T-helper 1 cell (primary cell): ENCODE measurements around the gene NCCRP1.

Source experiments
- DNase-seq, 5 donors: peaks; one replicate each; pipeline ENCODE4 v3.0.0-alpha.2; 2012 to 2020

NCCRP1 gene

DNA sequence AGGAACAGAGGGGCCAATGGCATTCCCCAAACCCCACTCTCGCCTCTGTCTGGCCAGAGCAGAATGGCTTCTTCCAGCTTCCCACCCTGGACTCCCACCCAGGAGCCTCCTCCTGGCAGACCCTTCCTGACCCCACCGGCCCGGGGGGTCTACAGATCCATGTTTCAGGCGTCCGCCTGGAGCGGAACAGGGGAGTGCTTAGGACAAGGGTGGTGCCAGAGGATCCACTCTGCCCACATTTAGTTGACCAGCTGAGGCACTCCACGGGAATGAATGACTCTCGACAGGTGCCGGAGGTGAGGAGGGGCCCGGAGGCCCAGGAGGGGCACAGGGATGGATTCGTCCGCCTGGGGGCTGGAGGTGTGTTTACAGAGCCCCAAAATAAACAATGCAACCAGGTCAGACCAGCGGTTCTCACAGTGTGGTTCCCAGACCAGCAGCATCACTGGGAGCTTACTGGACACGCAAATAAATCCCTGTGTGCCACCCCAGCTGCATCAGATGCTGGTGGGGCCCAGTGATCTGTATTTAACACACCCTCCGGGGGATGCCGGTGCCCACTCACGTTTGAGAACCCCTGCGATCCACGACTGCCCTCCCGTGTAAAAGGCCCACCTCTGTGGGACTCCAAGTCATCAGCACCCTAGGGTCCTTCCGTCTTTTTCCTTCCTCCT lies 15.1 kb upstream of the NCCRP1 start:
- no peak for DNase-seq

DNA sequence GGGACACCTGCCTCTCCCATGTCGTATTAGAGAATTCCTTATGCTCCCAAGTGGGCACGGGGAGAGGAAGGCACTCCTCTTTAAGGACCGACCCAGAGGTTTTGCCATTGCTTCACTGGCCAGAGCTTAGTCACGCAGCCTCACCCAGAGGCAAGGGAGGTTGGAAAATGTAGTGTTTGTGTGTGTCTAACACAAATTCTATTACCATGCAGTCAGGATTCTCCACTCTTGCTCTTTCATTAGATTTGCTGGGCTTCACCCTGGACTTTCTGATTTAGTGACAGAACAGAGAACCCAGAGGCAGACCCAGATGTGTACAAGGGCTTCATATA lies 14.6 kb upstream of the NCCRP1 start:
- DNase-seq: no peak

DNA sequence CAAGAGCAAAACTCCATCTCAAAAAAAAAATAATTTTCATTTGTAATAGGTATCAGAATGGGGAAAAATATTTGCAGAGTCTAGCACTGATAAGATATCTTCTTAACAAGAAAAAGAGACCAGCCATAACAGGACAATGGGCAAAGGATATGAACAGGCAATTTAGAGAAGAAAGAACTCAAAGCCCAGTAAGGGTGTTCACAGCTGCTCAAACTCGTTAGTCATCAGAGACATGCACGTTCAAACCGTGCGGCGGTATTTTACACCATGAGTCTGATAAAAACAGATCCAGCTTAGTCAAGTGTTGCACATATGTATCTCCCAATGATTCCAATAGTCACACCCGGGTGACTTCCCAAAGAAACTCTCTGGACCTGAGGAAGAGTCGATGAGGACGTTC lies 13.7 kb upstream of the NCCRP1 start:
- DNase-seq: no peak

DNA sequence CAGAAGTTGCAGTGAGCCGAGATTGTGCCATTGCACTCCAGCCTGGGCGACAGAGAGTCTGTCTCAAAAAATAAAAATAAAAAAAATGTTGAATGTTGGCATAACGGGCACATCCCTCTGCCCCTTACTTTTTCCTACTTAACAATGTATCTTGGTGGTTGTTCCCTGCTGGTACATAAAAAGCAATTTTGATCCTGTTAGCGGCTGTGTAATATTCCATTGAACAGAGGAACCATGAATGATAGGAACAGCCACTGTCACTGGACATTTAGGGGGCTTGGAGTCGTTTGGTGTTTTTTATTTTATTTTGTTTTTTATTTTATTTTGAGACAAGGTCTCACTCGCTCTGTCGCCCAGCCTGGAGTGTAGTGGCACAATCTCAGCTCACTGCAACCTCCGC lies 10.4 kb upstream of the NCCRP1 start:
- no peak for DNase-seq

DNA sequence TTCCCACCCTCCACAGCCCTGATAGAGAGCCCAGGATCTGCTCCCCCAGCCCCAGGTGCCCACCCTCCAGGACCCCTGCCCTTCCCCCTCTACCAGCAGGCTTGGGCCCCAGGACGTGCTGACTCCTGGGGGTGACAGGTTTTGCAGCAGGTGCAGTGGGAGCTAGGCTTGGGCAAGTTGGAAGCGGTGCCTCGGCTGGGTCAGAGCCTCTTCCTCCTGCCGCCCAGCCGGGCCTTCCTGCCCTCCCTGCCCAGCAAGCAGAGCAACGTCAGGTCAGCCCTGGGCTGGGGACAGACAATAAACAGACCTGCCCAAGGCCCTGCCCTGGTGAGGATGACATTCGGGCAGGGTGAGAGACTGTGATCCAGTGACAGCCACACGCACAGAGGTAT lies 9.2 kb upstream of the NCCRP1 start:
- DNase-seq: no peak

DNA sequence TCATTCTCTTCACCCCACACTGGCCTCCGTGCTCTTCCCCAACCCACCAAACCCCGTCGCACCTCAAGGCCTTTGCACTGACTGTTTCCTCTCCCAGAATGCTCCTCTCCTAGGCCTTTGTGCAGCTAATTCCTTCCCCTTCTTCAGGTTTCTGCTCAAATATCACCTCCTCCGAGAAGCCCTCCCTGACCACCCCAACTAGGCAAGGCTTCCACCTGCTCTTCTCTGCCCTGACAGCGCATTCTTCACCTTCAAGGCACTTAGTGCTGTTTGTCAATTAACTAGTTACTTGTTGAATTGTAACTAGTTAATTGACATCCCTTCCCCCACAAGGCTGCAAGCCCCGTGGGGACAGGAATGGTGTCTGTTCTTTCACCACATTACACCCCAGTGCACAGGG lies 7.8 kb upstream of the NCCRP1 start:
- DNase-seq: no peak

DNA sequence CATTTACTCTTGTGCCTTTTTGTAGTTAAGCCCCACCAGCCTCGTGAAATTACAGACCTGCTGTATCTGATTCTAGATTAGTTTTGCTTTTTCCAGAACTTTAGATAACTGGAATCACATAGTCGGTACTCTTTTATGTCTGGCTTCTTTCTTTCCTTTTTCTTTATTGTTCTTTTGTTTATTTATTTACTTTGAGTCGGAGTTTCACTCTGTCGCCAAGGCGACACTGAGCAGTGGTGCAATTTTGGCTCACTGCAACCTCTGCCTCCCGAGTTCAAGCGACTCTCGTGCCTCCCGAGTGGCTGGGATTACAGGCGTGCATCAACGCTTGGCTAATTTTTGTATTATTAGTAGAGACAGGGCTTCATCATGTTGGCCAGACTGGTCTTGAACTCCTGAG lies 6.0 kb upstream of the NCCRP1 start:
- DNase-seq: no peak

DNA sequence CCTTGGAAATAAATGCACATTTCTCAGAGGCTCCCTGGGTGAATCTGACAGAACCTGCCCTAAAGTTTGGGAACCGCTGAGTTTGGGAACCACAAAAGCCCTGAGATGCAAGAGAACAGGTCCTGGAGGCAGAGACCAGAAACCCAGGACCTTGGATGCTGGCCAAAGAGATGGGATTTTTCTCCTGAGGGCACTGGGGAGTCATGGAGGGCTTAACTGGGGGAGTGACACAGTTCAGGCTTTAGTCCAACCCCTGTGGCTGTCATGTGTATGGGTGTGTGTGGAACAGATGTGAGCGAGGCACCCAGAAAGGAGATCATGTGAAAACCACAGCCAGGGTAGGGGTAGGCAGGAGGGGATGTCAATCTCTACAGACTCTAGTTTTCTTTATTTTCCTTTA lies 3.9 kb upstream of the NCCRP1 start:
- no peak for DNase-seq

DNA sequence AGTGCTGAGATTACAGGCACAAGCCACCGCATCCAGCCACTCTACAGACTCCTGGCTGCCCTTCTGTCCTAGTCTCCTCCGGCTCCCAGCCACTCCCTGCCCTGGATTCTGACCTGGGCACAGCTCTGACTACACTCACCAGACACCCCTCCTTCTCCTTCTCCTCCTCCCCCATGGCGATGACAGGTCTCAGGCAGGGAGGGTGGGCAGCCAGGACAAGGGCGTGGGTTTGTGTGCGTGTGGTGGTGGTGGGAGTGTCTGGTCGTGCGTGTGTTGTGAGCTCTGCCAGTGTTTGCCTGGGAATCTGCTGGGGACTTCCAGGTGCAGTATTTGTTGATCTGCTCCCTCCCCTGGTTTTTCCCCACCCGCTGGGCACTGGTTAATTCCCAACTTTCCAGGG lies 3.0 kb upstream of the NCCRP1 start:
- no peak for DNase-seq

DNA sequence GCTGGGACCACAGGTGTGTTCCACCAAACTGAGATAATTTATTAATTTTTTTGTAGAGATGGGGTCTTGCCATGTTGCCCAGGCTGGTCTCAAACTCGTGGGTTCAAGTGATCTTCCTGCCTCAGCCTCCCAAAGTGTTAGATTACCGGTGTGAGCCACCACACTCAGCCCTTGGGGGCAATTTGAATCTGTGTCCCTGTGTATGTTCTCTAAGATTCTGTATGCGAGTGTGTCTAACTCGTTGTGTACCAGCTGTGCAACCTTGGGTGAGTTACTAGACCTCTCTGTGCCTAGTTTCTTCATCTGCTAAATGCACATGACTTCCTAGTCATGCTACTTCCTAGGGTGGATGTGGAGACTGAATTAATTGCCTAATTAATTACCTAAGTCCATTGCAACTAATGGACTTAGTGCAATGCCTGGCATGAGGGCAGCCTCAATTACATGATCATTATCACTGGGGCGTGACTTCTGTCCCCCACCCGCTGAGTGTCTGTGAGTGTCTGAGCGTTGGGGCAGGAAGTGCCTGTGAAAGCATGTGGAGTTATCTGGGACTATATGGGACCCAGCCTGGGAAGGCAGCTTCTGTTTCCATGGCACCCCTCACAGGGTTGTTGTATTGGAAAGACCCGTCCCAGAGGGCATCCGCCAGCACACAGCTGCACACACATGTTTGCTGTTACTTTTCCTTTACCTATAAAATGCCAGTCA lies 1.8 kb upstream of the NCCRP1 start:
- no peak for DNase-seq

DNA sequence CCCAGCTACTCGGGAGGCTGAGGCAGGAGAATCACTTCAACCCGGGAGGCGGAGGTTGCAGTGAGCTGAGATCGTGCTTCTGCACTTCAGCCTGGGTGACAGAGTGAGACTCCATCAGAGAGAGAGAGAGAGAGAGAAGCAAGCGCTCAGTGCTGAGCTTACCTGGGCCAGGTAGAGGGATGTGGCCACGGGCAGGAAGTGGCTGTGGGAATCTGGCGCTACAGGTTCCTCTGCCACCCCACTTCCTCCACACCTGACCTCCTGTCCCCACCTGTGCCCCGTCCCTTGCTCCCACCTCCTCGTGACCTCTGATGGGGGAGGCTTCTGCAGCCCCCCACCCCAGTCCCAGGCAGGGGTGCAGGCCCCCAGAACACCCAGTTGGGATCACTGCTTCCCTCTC lies 1.0 kb upstream of the NCCRP1 start:
- DNase-seq: no peak

DNA sequence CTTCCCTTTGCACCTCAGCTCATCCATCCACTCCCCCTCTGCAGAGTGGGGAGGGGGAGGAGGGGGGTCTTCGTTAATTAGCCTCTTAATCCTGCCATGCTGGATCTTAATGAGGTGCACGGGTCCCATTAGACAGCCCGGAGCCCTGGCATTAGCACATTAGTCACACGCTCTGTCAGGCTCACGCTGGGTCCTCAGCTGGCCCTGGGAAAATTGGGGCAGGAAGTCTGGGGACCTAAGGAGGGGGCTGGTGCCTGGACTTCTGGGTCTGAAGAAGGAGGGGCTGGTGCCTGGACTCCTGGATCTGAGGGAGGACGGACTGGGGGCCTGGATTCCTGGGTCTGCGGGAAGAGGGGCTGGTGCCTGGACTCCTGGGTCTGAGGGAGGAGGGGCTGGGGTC lies 444 bp upstream of the NCCRP1 start:
- no peak for DNase-seq

DNA sequence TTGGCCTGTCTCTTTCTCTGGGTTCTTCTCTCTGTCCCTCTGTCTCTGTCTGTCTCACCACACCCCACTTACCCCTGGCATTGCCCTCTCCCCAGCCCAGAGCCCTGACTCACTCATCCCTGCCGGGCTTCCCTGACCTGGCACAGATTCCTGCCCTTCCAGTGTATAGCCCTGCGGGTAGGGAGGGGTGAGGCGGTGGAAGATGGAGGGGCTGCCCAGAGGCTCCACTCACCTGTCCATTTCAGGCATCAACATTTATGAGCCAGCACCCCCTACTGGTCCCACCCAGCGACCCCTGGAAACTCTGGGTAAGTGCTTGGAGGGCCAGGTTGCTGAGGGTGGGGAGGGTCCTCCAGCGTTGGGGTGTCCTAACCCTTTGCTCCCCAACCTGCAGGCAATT lies 1.0 kb downstream of the NCCRP1 start:
- DNase-seq: no peak

DNA sequence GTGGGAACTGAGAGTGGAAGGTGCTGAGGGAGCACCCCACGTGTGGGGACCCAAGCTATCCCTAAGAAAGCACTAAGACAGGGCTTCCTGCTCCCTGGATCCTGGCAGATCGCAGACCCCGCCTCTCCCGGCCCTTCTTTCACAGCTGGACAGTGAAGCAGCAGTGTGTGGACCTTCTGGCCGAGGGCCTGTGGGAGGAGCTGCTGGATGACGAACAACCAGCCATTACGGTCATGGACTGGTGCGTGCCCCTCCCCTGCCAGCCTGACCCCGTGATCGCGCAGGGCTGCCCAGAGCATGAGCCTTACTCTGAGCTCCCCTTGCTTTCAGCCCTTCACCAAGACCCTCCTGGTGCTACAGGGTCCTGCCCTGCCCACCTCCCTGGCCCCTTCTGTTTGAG lies 2.3 kb downstream of the NCCRP1 start:
- no peak for DNase-seq

DNA sequence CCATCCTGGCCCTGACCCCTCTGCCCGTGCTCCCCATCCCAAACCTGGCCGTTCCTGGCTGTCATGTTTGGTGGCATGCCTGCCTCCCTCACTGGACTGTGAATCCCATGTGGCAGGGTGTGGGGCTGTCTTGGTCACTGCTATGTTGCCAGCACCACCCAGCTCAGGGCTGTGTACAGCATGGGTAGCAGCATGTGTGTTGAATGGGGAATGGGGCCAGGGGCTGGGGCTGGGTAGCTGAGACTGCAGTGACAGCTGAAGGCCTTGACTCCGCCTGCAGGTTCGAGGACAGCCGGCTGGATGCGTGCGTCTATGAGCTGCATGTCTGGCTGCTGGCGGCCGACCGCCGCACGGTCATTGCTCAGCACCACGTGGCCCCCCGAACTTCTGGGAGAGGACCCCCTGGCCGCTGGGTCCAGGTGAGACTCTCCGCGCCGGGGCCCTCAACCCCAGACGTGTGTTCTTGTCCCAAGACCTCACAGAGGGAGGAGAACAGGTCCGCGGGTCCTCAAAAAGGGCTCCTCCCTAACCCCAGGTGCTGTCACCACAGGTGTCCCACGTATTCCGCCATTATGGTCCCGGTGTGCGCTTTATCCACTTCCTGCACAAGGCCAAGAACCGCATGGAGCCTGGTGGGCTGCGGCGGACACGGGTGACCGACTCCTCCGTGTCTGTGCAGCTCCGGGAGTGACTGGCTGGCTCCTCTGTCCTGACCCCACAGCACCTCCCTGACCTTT lies 3.5 kb downstream of the NCCRP1 start:
- DNase-seq: no peak

DNA sequence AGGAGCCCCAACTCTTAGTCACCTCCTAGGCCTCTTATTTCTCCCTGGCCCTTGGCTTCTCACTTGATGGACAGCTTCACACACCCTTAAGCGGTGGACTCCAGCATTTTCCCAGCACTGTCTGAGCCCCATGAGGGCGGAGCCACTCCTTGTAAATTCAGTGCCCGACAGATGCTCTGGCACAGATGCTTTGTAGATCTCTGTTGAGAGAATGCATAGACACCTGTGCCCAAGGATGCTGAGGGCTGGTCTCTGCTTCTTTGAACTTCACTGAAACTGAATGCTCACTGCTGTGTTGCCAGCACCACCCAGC lies 4.0 kb downstream of the NCCRP1 start:
- no peak for DNase-seq

DNA sequence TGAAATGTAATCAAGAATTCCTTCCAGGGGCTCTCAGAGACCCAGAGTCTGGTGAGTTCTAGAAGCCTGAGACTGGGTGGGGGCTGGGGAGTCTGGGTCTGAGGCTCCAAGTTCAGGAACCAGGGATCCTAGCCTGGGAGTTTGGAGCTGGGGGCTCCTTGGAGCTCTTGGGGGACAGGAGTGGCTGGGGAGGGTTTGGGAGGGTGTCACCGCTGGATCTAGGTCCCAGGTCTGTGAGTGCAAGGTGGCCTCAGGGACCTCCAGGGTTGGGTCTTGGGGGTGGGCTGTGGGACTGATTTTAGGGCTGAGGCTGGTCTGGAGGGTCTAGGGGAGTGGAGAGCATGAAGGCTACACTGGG lies 6.2 kb downstream of the NCCRP1 start:
- DNase-seq: no peak

DNA sequence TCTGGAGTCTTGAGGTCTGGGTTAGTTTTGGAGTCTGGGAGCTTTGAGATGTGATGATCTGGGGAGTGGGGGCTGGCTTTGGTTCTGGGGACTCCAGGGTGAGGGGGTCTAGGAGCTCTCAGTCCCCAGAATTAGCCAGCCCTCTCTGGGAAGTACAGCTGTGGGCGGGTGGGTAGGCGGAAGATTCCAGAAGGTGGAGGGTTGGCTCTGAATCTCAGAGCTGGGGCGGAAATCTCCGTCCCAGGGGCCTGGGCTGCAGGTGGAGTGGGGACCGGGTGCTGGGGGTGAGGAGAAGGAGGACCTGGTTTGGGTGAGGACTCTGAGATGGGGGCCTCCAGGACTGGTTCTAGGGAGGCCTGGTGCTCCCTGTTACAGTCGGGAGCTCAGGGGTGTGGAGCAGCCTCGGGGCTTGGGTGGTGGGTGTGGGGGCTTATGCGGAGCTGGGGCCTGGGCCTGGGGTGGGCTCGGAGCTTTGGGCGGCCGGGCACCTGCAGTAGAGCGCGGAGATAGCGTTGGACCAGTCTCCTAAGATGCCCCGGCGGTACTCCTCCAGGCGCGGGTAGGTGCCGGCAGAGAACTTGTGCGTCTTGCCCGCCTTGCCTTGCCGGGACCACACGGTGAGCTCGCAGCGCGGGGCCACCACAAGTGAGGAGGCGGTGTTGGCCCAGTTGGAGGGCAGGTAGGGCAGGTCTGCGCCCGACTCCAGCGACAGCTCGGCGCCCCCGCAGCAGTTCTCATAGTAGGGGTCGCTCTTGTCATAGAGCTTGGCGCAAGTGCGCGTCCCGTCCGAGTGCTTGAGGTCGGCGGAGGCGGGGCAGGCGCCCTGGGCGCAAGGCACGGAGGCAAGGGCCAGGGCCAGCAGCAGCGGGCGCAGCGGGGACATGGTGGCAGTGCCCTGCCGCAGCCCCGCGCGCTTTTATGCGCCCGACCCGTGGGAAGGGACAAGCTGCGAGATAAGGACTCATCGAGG lies 6.9 kb downstream of the NCCRP1 start, which contains the start of gene SYCN:
Gene SYCN, minus strand, starts transcription at position 892 of the 970 bp plus-strand sequence. Its CDS starts 9 bp downstream, at position 883.
- no peak for DNase-seq

DNA sequence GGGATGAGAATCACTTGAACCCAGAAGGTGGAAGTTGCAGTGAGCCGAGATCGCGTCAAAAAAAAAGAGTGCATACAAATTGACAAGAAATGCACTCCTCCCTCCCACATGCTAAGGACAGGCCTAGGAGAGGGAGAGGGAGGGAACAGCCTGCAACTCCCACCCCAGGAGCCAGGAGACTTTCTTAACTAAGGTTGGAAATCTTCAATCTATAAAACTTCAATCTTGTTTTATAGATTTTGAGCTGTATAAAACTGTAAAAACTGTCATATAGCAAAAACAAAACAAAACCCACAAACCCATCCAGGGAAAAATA lies 8.6 kb downstream of the NCCRP1 start:
- DNase-seq: no peak

DNA sequence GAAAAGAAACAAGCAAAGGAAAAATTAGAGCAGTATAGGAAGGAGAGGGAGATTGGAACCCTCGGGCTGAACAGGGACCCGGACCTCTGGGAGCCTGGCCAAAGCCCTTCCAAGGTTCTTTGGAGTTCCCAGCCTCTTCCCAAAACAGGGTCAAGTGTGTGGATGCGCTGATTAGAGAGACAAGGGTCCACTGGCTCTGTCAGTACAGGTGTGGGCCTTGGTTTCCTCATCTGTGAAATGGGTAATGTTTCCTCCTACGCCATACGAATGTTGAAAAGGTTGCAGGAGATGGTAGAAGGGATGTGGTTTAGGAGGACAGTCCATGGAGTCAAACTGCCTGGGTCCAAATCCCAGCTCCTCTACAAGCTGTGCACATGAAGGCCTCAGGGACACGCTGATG lies 9.4 kb downstream of the NCCRP1 start:
- no peak for DNase-seq

DNA sequence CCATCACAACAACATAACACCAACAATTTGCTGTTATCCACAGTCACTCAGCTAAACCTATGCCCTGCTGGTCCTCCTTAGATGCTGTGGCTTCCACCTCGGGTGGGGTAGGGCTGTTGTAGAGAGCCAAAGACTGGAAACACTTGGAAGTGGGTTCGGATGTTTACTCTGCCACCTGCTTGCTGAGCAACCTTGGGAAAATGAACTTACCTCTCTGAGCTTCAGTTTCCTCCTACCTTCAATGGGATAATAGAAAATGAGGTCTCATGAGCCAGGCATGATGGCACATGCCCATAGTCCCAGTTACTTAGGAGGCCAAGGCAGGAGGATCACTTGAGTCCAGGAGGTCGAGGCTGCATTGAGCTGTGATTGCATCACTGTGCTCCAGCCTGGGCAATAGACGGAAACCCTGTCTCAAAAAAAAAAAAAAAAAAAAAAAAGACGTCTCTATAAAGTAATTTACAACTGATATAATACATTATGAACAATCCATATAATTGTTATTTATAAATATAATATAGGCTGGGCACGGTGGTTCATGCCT lies 10.6 kb downstream of the NCCRP1 start:
- DNase-seq: no peak

DNA sequence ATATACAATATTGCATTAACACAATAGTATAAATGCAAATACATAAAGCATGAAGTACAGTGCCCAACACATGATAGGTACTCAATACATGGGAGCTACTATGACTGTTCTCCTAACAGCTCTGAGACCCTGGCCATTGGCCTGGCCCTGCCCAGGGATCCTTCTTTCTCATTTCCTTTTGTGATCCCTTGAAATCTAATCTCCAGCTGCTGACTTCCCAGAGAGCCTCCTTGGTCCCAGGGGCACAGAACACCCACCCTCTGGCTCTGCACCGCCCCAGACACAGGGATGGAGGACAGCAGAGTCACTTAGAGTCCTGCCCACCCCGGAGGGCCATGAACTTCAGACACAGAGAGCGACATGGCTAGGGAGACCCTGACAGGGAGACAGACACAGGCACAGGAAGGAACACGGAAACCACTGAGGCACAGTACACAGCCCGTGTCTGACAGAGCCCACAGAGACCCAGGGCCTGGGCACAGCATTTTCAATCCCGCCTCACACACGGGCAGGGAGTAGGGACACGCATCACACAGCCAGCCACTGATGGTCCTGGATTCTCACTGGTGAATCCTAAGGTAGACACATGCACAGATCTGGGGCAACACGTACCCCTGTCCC lies 11.5 kb downstream of the NCCRP1 start:
- DNase-seq: no peak

DNA sequence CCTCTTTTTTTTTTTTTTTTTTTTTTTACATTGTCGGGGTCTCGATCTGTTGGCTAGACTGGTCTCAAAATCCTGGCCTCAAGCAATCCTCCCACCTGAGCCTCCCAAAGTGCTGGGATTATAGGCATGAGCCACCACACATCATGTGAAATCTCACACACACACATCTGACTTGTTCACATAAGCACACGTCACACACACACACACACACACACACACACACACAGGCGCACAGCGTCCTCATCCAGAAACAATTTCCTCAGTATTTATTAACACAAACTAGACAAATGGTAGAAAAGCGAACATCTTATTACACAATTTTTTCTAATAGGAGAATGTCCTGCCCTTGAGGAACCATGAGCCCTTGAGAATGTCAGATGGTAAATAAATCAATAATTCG lies 12.4 kb downstream of the NCCRP1 start:
- no peak for DNase-seq
